ENCODE measurements around the gene KIF12. TPM values are rescaled to one million over a fixed set of nuclear protein-coding genes. Genes with fewer than 3 reads are reported as not detected.

Gene KIF12
- polyA plus RNA-seq, 1 donor (not counting 4 experiments of a cell fraction or from before 2014, with no cell fraction given) = 1.5 TPM

DNA sequence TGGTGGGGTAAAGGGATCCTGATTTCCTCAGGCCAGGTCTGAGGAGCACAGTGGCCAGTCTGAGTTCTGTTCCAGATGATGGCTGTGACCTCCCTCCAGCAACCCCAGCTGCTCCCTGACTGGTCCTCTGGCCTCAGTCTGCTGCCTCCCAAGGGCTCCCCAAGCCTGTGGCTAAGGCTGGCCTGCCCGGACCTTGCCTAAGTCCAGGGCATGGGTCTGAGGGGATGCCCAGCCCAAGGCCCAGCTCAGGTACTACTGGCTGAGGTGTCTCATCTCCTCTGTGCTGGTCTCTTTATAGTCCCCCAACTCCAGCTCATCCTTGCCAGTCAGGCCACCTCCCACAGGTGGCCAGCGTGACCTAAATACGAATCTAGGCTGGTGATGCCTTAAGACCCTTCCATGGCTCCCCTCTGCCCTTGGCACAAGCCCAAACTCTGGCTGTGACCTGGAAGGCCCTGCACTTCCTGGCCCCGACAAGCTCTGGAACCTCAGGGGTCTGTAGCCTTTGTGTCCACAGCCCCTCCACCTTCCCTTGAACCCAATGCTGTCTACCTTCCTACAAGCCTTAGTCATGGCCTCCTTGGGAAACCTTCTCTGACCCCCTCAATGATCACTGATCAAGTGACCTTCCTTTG, 9.8 kb downstream of the KIF12 start:
- Histone ChIP-seq H4K20me1 (ENCODE audit: control insufficient read depth, extremely low read depth, insufficient read depth, low read length) (no peaks in the 10 kb centered on the region), H3K4me1 (ENCODE audit: control insufficient read depth, extremely low read depth, insufficient read depth, low read length) (peaks cover 4% of the 10 kb centered on the region), H3K4me3 (ENCODE audit: control insufficient read depth in 2 of 3, extremely low read depth in 1 of 3, insufficient read depth in 2 of 3, low read depth in 1 of 3, low read length in 3 of 3) (no peak overlapping the region), H3K27ac (ENCODE audit: control insufficient read depth, insufficient read depth, low read length) (no peak overlapping the region), H2AFZ (ENCODE audit: control insufficient read depth, low read length) (no peak overlapping the region), H3K9ac (ENCODE audit: control insufficient read depth, extremely low read depth, insufficient read depth, low read length) (no peak overlapping the region), H3K9me3 (ENCODE audit: control insufficient read depth, low read depth, low read length) (no peaks in the 10 kb centered on the region), H3K79me2 (ENCODE audit: control insufficient read depth, insufficient read depth, low read length) (no peaks in the 10 kb centered on the region), H3K9me1 (ENCODE audit: control insufficient read depth, extremely low read depth, insufficient read depth, low read length) (no peaks in the 10 kb centered on the region), H3K36me3 (ENCODE audit: control insufficient read depth in 2 of 2, extremely low read depth in 1 of 2, insufficient read depth in 2 of 2, low read length in 2 of 2) (no peaks in the 10 kb centered on the region), H3K4me2 (ENCODE audit: control insufficient read depth, extremely low read depth, insufficient read depth, low read depth, low read length) (no peak overlapping the region), H3K27me3 (ENCODE audit: control insufficient read depth, extremely low read depth, insufficient read depth, low read length) (peaks cover 7% of the 10 kb centered on the region)
- dilution Hi-C loops (cut with MboI; ENCODE audit: extremely low pct_ligation_motif_present, low sequenced_read_pairs) = no loop called here
- TF ChIP-seq, protein P1, sequence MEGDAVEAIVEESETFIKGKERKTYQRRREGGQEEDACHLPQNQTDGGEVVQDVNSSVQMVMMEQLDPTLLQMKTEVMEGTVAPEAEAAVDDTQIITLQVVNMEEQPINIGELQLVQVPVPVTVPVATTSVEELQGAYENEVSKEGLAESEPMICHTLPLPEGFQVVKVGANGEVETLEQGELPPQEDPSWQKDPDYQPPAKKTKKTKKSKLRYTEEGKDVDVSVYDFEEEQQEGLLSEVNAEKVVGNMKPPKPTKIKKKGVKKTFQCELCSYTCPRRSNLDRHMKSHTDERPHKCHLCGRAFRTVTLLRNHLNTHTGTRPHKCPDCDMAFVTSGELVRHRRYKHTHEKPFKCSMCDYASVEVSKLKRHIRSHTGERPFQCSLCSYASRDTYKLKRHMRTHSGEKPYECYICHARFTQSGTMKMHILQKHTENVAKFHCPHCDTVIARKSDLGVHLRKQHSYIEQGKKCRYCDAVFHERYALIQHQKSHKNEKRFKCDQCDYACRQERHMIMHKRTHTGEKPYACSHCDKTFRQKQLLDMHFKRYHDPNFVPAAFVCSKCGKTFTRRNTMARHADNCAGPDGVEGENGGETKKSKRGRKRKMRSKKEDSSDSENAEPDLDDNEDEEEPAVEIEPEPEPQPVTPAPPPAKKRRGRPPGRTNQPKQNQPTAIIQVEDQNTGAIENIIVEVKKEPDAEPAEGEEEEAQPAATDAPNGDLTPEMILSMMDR (optimal IDR thresholded peaks at IDR 0.05 in 1 of 3, IDR thresholded peaks at IDR 0.05 in 1 of 3, conservative IDR thresholded peaks at IDR 0.05 in 1 of 3; ENCODE audit: extremely low read depth in 1 of 3, insufficient read depth in 2 of 3, low read length in 3 of 3) = no peak
- no peak for TF ChIP-seq EZH2 (IDR thresholded peaks at IDR 0.05; ENCODE audit: low read length)
- FAIRE-seq = no peak
- no peak for DNase-seq (ENCODE audit: low read depth, low spot score)

GRCh38 chr9:114088571-114089170, 10.4 kb downstream of the KIF12 start:
- H3K36me3 ChIP-seq (ENCODE audit: control insufficient read depth in 2 of 2, extremely low read depth in 1 of 2, insufficient read depth in 2 of 2, low read length in 2 of 2) = no peaks in the 10 kb centered on the region
- no peak for DNase-seq (ENCODE audit: low read depth, low spot score)
- FAIRE-seq = no peak
- H3K4me3 ChIP-seq (ENCODE audit: control insufficient read depth in 2 of 3, extremely low read depth in 1 of 3, insufficient read depth in 2 of 3, low read depth in 1 of 3, low read length in 3 of 3) = no peak overlapping the region
- no peaks in the 10 kb centered on the region for H3K9me1 ChIP-seq (ENCODE audit: control insufficient read depth, extremely low read depth, insufficient read depth, low read length)
- peaks cover 7% of the 10 kb centered on the region for H3K27me3 ChIP-seq (ENCODE audit: control insufficient read depth, extremely low read depth, insufficient read depth, low read length)
- H3K4me1 ChIP-seq (ENCODE audit: control insufficient read depth, extremely low read depth, insufficient read depth, low read length) = peaks cover 4% of the 10 kb centered on the region
- no peaks in the 10 kb centered on the region for H3K9me3 ChIP-seq (ENCODE audit: control insufficient read depth, low read depth, low read length)
- H3K27ac ChIP-seq (ENCODE audit: control insufficient read depth, insufficient read depth, low read length) = no peak overlapping the region
- H3K79me2 ChIP-seq (ENCODE audit: control insufficient read depth, insufficient read depth, low read length) = no peaks in the 10 kb centered on the region
- H3K4me2 ChIP-seq (ENCODE audit: control insufficient read depth, extremely low read depth, insufficient read depth, low read depth, low read length) = no peak overlapping the region
- H2AFZ ChIP-seq (ENCODE audit: control insufficient read depth, low read length) = no peak overlapping the region
- H3K9ac ChIP-seq (ENCODE audit: control insufficient read depth, extremely low read depth, insufficient read depth, low read length) = no peak overlapping the region
- no peaks in the 10 kb centered on the region for H4K20me1 ChIP-seq (ENCODE audit: control insufficient read depth, extremely low read depth, insufficient read depth, low read length)
- dilution Hi-C loops (cut with MboI; ENCODE audit: extremely low pct_ligation_motif_present, low sequenced_read_pairs) = no loop called here
- TF ChIP-seq EZH2 (IDR thresholded peaks at IDR 0.05; ENCODE audit: low read length) = no peak
- TF ChIP-seq, protein P1 (optimal IDR thresholded peaks at IDR 0.05 in 1 of 3, IDR thresholded peaks at IDR 0.05 in 1 of 3, conservative IDR thresholded peaks at IDR 0.05 in 1 of 3; ENCODE audit: extremely low read depth in 1 of 3, insufficient read depth in 2 of 3, low read length in 3 of 3) = no peak

Measured in keratinocyte (primary cell).